Suprapubic skin (tissue), 4 donors: ENCODE measurements around the gene CETN1. TPM values are rescaled to one million over a fixed set of nuclear protein-coding genes. Genes with fewer than 3 reads are reported as not detected.

ENCODE experiments used
- DNase-seq, 2 donors: peaks; one replicate each; pipeline ENCODE4 v3.0.0-alpha.2; 2019; ENCODE audit warnings: low spot score in 2 of 2
- H3K27ac ChIP-seq: fragments of 200-600 bp; sonication (generic); one replicate; pipeline ENCODE4 v1.5.1; 2019
- H3K27me3 ChIP-seq: fragments of 200-600 bp; sonication (generic); one replicate; pipeline ENCODE4 v1.5.1; 2019
- H3K36me3 ChIP-seq: fragments of 200-600 bp; sonication (generic); one replicate; pipeline ENCODE4 v1.5.1; 2019
- H3K4me1 ChIP-seq: fragments of 200-600 bp; sonication (generic); one replicate; pipeline ENCODE4 v1.5.1; 2019
- H3K4me3 ChIP-seq: fragments of 200-600 bp; sonication (generic); one replicate; pipeline ENCODE4 v1.5.1; 2019; ENCODE audit warnings: mild to moderate bottlenecking
- H3K9me3 ChIP-seq: fragments of 200-600 bp; sonication (generic); one replicate; pipeline ENCODE4 v1.5.1; 2019
- CTCF ChIP-seq, 2 donors: fragments of 200-600 bp in 1 of 2; fragments of 450-650 bp in 1 of 2; sonication (generic) in 1 of 2; IDR thresholded peaks; one replicate each; pipeline ENCODE4 v1.5.1; 2016 to 2019; ENCODE audit warnings: antibody characterized with exemption in 2 of 2, mild to moderate bottlenecking in 1 of 2, moderate library complexity in 1 of 2
- EP300 ChIP-seq: sonication (generic); formaldehyde crosslinking; IDR thresholded peaks from one replicate; pipeline ENCODE4 v1.6.1; 2017; ENCODE audit warnings: antibody characterized with exemption
- POLR2A ChIP-seq, 2 donors: fragments of 450-650 bp; IDR thresholded peaks; one replicate each; pipeline ENCODE4 v1.6.1; 2017; ENCODE audit warnings: antibody characterized with exemption in 2 of 2, mild to moderate bottlenecking in 2 of 2, moderate library complexity in 2 of 2
- POLR2AphosphoS5 ChIP-seq, 3 donors: sonication (generic); formaldehyde crosslinking; IDR thresholded peaks; one replicate each; pipeline ENCODE4 v1.6.1; 2017; ENCODE audit warnings: antibody characterized with exemption in 3 of 3
- WGBS: methylation state at CpG from one replicate; pipeline ENCODE4 v1.1.5; 2018; 5-methylcytosine and 5-hydroxymethylcytosine counted together
- total RNA-seq, 4 donors: library from RNA; depleted of rRNA; stranded (reverse); fragments of >200 nt; gene quantifications; one replicate each; pipeline ENCODE4 v1.1.0, GENCODE V29; 2016

Gene CETN1
- total RNA-seq, 4 donors from 2014 or later = not detected

GRCh38 chr18:582465-582864 lies 2.3 kb downstream of the CETN1 start:
- Histone ChIP-seq H3K27me3 (no peaks in the 10 kb centered on the region), H3K27ac (no peak overlapping the region), H3K36me3 (no peaks in the 10 kb centered on the region), H3K9me3 (no peaks in the 10 kb centered on the region), H3K4me3 (no peak overlapping the region), H3K4me1 (no peaks in the 10 kb centered on the region)
- TF ChIP-seq EP300 (no peak), POLR2A (IDR thresholded peaks at IDR 0.05) (no peak), POLR2AphosphoS5 (IDR thresholded peaks at IDR 0.05) (no peak), CTCF (IDR thresholded peaks at IDR 0.05) (no peak)
- WGBS = 45% methylated on average over 3 of the region's 3 CpGs
- no peak for DNase-seq

DNA sequence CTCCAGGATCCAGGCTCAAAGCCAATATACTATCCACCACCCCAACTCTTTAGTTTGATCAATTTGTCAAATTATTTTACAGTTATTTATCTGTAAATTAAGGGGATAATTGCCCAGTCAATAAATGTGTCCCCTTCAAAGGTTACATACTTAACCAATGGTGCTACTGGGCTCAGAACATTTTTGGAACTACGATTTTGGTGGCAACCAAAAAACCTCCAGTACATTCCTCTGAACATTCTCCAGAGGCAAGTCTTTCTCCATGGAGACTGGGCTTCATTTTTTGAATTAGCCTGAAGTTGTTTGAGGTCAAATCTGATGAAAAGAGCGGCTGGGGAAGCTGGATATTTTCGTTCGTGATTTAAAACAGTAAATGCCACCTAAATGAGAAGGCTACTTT lies 14.9 kb downstream of the CETN1 start:
- no peak overlapping the region for H3K27ac ChIP-seq
- H3K4me1 ChIP-seq = peaks cover 4% of the 10 kb centered on the region
- no peak for DNase-seq
- no peaks in the 10 kb centered on the region for H3K27me3 ChIP-seq
- TF ChIP-seq CTCF (IDR thresholded peaks at IDR 0.05) (no peak), EP300 (no peak), POLR2AphosphoS5 (IDR thresholded peaks at IDR 0.05) (no peak)
- WGBS = 81% methylated on average over 4 of the region's 4 CpGs
- H3K36me3 ChIP-seq = no peaks in the 10 kb centered on the region
- H3K9me3 ChIP-seq = no peaks in the 10 kb centered on the region
- no peak overlapping the region for H3K4me3 ChIP-seq

DNA sequence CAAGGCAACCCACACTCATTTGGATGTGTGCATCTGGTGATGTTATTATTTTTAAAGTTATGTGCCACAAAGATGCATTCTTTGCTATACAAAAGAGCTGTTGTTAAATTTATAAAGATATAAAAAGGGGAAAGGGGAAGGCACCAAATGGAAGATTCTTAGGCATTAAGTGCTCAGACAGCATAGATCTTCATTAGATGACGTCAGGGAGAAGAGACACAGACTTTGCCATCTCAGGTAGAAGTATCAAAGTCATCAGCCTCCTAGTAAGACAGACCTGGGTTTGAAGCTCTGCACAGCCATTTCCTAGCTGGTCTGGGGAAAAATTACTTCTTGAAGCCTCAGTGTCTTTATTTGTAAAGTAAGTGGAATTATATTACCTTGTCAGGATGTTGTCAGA lies 15.4 kb downstream of the CETN1 start:
- Histone ChIP-seq H3K4me3 (no peak overlapping the region), H3K9me3 (no peaks in the 10 kb centered on the region), H3K27me3 (no peaks in the 10 kb centered on the region), H3K27ac (no peak overlapping the region), H3K4me1 (peaks cover 4% of the 10 kb centered on the region), H3K36me3 (no peaks in the 10 kb centered on the region)
- TF ChIP-seq POLR2A (IDR thresholded peaks at IDR 0.05) (no peak), EP300 (no peak), POLR2AphosphoS5 (IDR thresholded peaks at IDR 0.05) (no peak), CTCF (IDR thresholded peaks at IDR 0.05) (no peak)
- DNase-seq = no peak
- 52% methylated on average over 1 of the region's 1 CpG for WGBS

GRCh38 chr18:596288-596881 lies 16.2 kb downstream of the CETN1 start:
- H3K27me3 ChIP-seq = no peaks in the 10 kb centered on the region
- no peaks in the 10 kb centered on the region for H3K36me3 ChIP-seq
- H3K4me3 ChIP-seq = peak overlapping the region; percentile 46
- H3K4me1 ChIP-seq = peaks cover 4% of the 10 kb centered on the region
- H3K27ac ChIP-seq = no peak overlapping the region
- TF ChIP-seq POLR2AphosphoS5 (IDR thresholded peaks at IDR 0.05) (no peak), CTCF (IDR thresholded peaks at IDR 0.05) (no peak), POLR2A (IDR thresholded peaks at IDR 0.05) (no peak), EP300 (no peak)
- 21% methylated on average over 15 of the region's 24 CpGs for WGBS
- no peak for DNase-seq
- H3K9me3 ChIP-seq = no peaks in the 10 kb centered on the region

DNA sequence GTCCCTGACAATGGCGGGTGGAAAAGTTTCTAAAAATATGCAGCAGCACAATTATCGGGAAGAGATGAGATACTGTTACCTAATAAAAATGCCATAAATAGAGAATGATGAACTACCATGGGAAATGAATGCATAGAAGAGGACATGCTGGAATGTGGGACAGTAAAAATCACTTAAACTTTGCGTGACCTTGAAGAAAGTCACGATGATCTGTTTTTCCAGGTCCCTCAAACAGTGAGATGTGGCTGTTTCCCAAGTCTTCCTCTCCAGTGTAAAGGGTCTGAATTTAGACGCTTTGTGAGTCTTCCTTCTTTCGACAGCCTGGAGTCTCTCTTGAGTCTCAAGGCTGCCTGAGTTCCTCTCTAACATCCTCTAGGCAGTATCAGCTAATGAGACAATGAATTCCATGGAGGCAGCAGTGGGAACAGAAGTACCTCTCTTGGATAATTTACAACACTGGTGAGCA lies 18.0 kb downstream of the CETN1 start:
- no peak for DNase-seq
- no peak for TF ChIP-seq POLR2A (IDR thresholded peaks at IDR 0.05)
- TF ChIP-seq POLR2AphosphoS5 (IDR thresholded peaks at IDR 0.05) = no peak
- TF ChIP-seq EP300 = no peak
- no peak for TF ChIP-seq CTCF (IDR thresholded peaks at IDR 0.05)

More for the DNA sequence above, 18.0 kb downstream of the CETN1 start:
- no peak overlapping the region for H3K27ac ChIP-seq
- no peaks in the 10 kb centered on the region for H3K9me3 ChIP-seq
- no peaks in the 10 kb centered on the region for H3K36me3 ChIP-seq
- H3K4me3 ChIP-seq = no peak overlapping the region
- WGBS = 52% methylated on average over 6 of the region's 6 CpGs
- peaks cover 4% of the 10 kb centered on the region for H3K4me1 ChIP-seq
- H3K27me3 ChIP-seq = no peaks in the 10 kb centered on the region
